IPS-20b (cell line): ENCODE measurements around the gene OR2V2.

Experiments
- H3K27ac ChIP-seq: one replicate; pipeline ENCODE4 v1.5.1; 2013; ENCODE audit warnings: low read length
- H3K27me3 ChIP-seq: 2 replicates; pipeline ENCODE4 v1.6.1; 2013; ENCODE audit warnings: mild to moderate bottlenecking, low read length, inconsistent platforms; ENCODE audit not compliant: insufficient read depth
- H3K36me3 ChIP-seq: 2 replicates; pipeline ENCODE4 v1.6.1; 2013; ENCODE audit warnings: low read depth, mild to moderate bottlenecking, inconsistent platforms, low read length, moderate library complexity; ENCODE audit not compliant: insufficient read depth
- H3K4me1 ChIP-seq: 2 replicates; pipeline ENCODE4 v1.6.1; 2013; ENCODE audit warnings: mild to moderate bottlenecking, control low read depth, inconsistent platforms, low read length, moderate library complexity; ENCODE audit not compliant: insufficient read depth
- H3K4me3 ChIP-seq: 2 replicates; pipeline ENCODE4 v1.5.1; 2013; ENCODE audit warnings: mild to moderate bottlenecking, low read length, inconsistent platforms
- H3K9ac ChIP-seq: 2 replicates; pipeline ENCODE4 v1.6.1; 2013; ENCODE audit warnings: low read depth, mild to moderate bottlenecking, inconsistent platforms, low read length, moderate library complexity
- H3K9me3 ChIP-seq: 2 replicates; pipeline ENCODE4 v1.6.1; 2013; ENCODE audit warnings: mild to moderate bottlenecking, low read depth, low read length, inconsistent platforms; ENCODE audit not compliant: insufficient read depth

The OR2V2 gene

GRCh38 chr5:181133083-181133482 is 14.3 kb upstream of the OR2V2 start:
- no peak overlapping the region for H3K27ac ChIP-seq
- no peak overlapping the region for H3K9ac ChIP-seq
- no peak overlapping the region for H3K4me3 ChIP-seq
- no peaks in the 10 kb centered on the region for H3K36me3 ChIP-seq
- no peaks in the 10 kb centered on the region for H3K4me1 ChIP-seq
- peaks cover 9% of the 10 kb centered on the region; the same call in 1 of the 2 replicates for H3K27me3 ChIP-seq
- no peaks in the 10 kb centered on the region for H3K9me3 ChIP-seq

- Histone ChIP-seq H3K36me3 (no peaks in the 10 kb centered on the region), H3K9ac (no peak overlapping the region), H3K27ac (no peak overlapping the region), H3K4me3 (no peak overlapping the region), H3K4me1 (no peaks in the 10 kb centered on the region), H3K9me3 (no peaks in the 10 kb centered on the region), H3K27me3 (peaks cover 6% of the 10 kb centered on the region; the same call in 1 of the 2 replicates)
Observed at GRCh38 chr5:181133610-181134231, 13.7 kb upstream of the OR2V2 start.

GRCh38 chr5:181134259-181134658 is 13.1 kb upstream of the OR2V2 start:
- H3K27ac ChIP-seq = no peak overlapping the region
- H3K9ac ChIP-seq = no peak overlapping the region
- H3K36me3 ChIP-seq = no peaks in the 10 kb centered on the region
- H3K4me3 ChIP-seq = no peak overlapping the region
- H3K27me3 ChIP-seq = peaks cover 5% of the 10 kb centered on the region; the same call in 1 of the 2 replicates
- H3K9me3 ChIP-seq = no peaks in the 10 kb centered on the region
- no peaks in the 10 kb centered on the region for H3K4me1 ChIP-seq

- Histone ChIP-seq H3K9ac (no peak overlapping the region), H3K36me3 (no peaks in the 10 kb centered on the region)
Observed at GRCh38 chr5:181136361-181136955, 10.9 kb upstream of the OR2V2 start.

GRCh38 chr5:181138258-181138657 is 9.1 kb upstream of the OR2V2 start:
- Histone ChIP-seq H3K27ac (no peak overlapping the region), H3K27me3 (no peaks in the 10 kb centered on the region; the same call in 1 of the 2 replicates), H3K9ac (no peak overlapping the region), H3K9me3 (no peaks in the 10 kb centered on the region), H3K4me3 (no peak overlapping the region), H3K4me1 (no peaks in the 10 kb centered on the region), H3K36me3 (no peaks in the 10 kb centered on the region)

More at GRCh38 chr5:181136361-181136955, 10.9 kb upstream of the OR2V2 start:
- no peaks in the 10 kb centered on the region; the same call in 1 of the 2 replicates for H3K27me3 ChIP-seq
- H3K9me3 ChIP-seq = no peaks in the 10 kb centered on the region
- H3K4me3 ChIP-seq = no peak overlapping the region
- H3K27ac ChIP-seq = no peak overlapping the region
- no peaks in the 10 kb centered on the region for H3K4me1 ChIP-seq

- Histone ChIP-seq H3K27me3 (no peaks in the 10 kb centered on the region; the same call in 1 of the 2 replicates), H3K9me3 (peaks cover 12% of the 10 kb centered on the region; the same call in 1 of the 2 replicates), H3K9ac (no peak overlapping the region), H3K36me3 (no peaks in the 10 kb centered on the region), H3K27ac (no peak overlapping the region), H3K4me3 (no peak overlapping the region), H3K4me1 (no peaks in the 10 kb centered on the region)
Observed at GRCh38 chr5:181140766-181141165, 6.6 kb upstream of the OR2V2 start.

GRCh38 chr5:181142054-181142453 is 5.3 kb upstream of the OR2V2 start:
- H3K27me3 ChIP-seq = no peaks in the 10 kb centered on the region; the same call in 1 of the 2 replicates
- no peak overlapping the region for H3K9ac ChIP-seq
- peaks cover 12% of the 10 kb centered on the region; the same call in 1 of the 2 replicates for H3K9me3 ChIP-seq
- 0 out of 2 replicates have a peak, but pooled peaks cover 5% of the 10 kb centered on the region for H3K4me1 ChIP-seq
- H3K4me3 ChIP-seq = no peak overlapping the region
- H3K27ac ChIP-seq = no peak overlapping the region
- H3K36me3 ChIP-seq = no peaks in the 10 kb centered on the region

GRCh38 chr5:181145133-181145532 is 2.3 kb upstream of the OR2V2 start:
- H3K27me3 ChIP-seq = peaks cover 14% of the 10 kb centered on the region
- H3K27ac ChIP-seq = no peak overlapping the region
- no peaks in the 10 kb centered on the region for H3K36me3 ChIP-seq
- H3K4me1 ChIP-seq = 0 out of 2 replicates have a peak, but pooled peaks cover 9% of the 10 kb centered on the region
- H3K4me3 ChIP-seq = no peak overlapping the region
- H3K9ac ChIP-seq = no peak overlapping the region
- peaks cover 12% of the 10 kb centered on the region; the same call in 1 of the 2 replicates for H3K9me3 ChIP-seq

GRCh38 chr5:181149355-181149754 is 2.0 kb downstream of the OR2V2 start:
- Histone ChIP-seq H3K9ac (no peak overlapping the region), H3K27ac (no peak overlapping the region), H3K36me3 (no peaks in the 10 kb centered on the region), H3K4me1 (0 out of 2 replicates have a peak, but pooled peaks cover 9% of the 10 kb centered on the region), H3K9me3 (peaks cover 12% of the 10 kb centered on the region; the same call in 1 of the 2 replicates), H3K27me3 (peaks cover 14% of the 10 kb centered on the region), H3K4me3 (no peak overlapping the region)

- Histone ChIP-seq H3K4me3 (no peak overlapping the region), H3K9ac (no peak overlapping the region), H3K27me3 (peaks cover 14% of the 10 kb centered on the region), H3K4me1 (0 out of 2 replicates have a peak, but pooled peaks cover 9% of the 10 kb centered on the region), H3K27ac (no peak overlapping the region), H3K9me3 (peaks cover 8% of the 10 kb centered on the region; the same call in 1 of the 2 replicates), H3K36me3 (no peaks in the 10 kb centered on the region)
Observed at GRCh38 chr5:181149806-181150733, 2.7 kb downstream of the OR2V2 start.

GRCh38 chr5:181151146-181151545 is 3.8 kb downstream of the OR2V2 start:
- H3K27ac ChIP-seq = no peak overlapping the region
- peaks cover 14% of the 10 kb centered on the region for H3K27me3 ChIP-seq

More at GRCh38 chr5:181151146-181151545, 3.8 kb downstream of the OR2V2 start:
- Histone ChIP-seq H3K9ac (no peak overlapping the region), H3K4me1 (0 out of 2 replicates have a peak, but pooled peaks cover 9% of the 10 kb centered on the region), H3K36me3 (no peaks in the 10 kb centered on the region), H3K9me3 (no peaks in the 10 kb centered on the region), H3K4me3 (no peak overlapping the region)
